ENCODE results near the gene POLN.
A peak's percentile ranks its signal among the peaks of the same experiment; 100 is the strongest.
"Not testable (repeated sequence)": the region's sequence is repeated elsewhere in the genome, so short reads cannot be mapped to it uniquely, and the experiment has no call there.

The POLN gene

GRCh38 chr4:2049381-2049780 is 192.5 kb downstream of the POLN start:
- DNase-seq: peak; percentile 3

GRCh38 chr4:2048831-2049230 is 193.1 kb downstream of the POLN start:
- DNase-seq: no peak

- peak; percentile 2 for DNase-seq
These were observed 193.9 kb downstream of the POLN start for GRCh38 chr4:2047781-2048581.

GRCh38 chr4:2047031-2047660 is 194.8 kb downstream of the POLN start:
- no peak for DNase-seq

- no peak for DNase-seq
These were observed 195.6 kb downstream of the POLN start for GRCh38 chr4:2046031-2046961.

GRCh38 chr4:2045518-2045951 is 196.4 kb downstream of the POLN start:
- DNase-seq: no peak

- no peak for DNase-seq
These were observed 197.1 kb downstream of the POLN start for GRCh38 chr4:2044542-2045517.

GRCh38 chr4:2044119-2044485 is 197.8 kb downstream of the POLN start:
- DNase-seq: no peak

GRCh38 chr4:2043396-2044118 is 198.4 kb downstream of the POLN start:
- no peak for DNase-seq

- DNase-seq: no peak
These were observed 198.9 kb downstream of the POLN start for GRCh38 chr4:2042947-2043395.

GRCh38 chr4:2042204-2042946 is 199.5 kb downstream of the POLN start:
- DNase-seq: peak; percentile 60

- DNase-seq: peak; percentile 82
These were observed 200.4 kb downstream of the POLN start for GRCh38 chr4:2041239-2042130.

- DNase-seq: no peak
These were observed 201.3 kb downstream of the POLN start for GRCh38 chr4:2040391-2041238.

GRCh38 chr4:2036866-2037265 is 205.1 kb downstream of the POLN start:
- no peak for DNase-seq

GRCh38 chr4:2036327-2036726 is 205.6 kb downstream of the POLN start:
- no peak for DNase-seq

GRCh38 chr4:2031161-2031560 is 210.8 kb downstream of the POLN start:
- DNase-seq: not testable (repeated sequence)

GRCh38 chr4:2027120-2027519 is 214.8 kb downstream of the POLN start:
- not testable (repeated sequence) for DNase-seq

- DNase-seq: no peak
These were observed 216.1 kb downstream of the POLN start for GRCh38 chr4:2025817-2026216.

- DNase-seq: no peak
These were observed 217.2 kb downstream of the POLN start for GRCh38 chr4:2024683-2025082.

Data from activated T-cell treated with anti-CD3 and anti-CD28 coated beads, Interleukin-2, amount 50 U/mL, for 1 hour (primary cell).